ENCODE data around the gene GALNT2.

GALNT2 gene

GRCh38 chr1:230237009-230237370, 170.0 kb downstream of the GALNT2 start:
- TF ChIP-seq ZFP30 (CRISPR knock-in tag; IDR thresholded peaks at IDR 0.05) (no peak), CSDC2 (CRISPR knock-in tag; IDR thresholded peaks at IDR 0.05) (no peak), SNAI2 (CRISPR knock-in tag; IDR thresholded peaks at IDR 0.05) (no peak), ZNF8 (CRISPR knock-in tag; IDR thresholded peaks at IDR 0.05) (no peak), CSRNP3 (CRISPR knock-in tag; IDR thresholded peaks at IDR 0.05) (no peak), GLIS3 (CRISPR knock-in tag; IDR thresholded peaks at IDR 0.05) (no peak), RARB (CRISPR knock-in tag; IDR thresholded peaks at IDR 0.05) (no peak), OSR1 (CRISPR knock-in tag; IDR thresholded peaks at IDR 0.05) (no peak), PATZ1 (CRISPR knock-in tag; IDR thresholded peaks at IDR 0.05; ENCODE audit: borderline replicate concordance) (no peak), ZFP3 (CRISPR knock-in tag; IDR thresholded peaks at IDR 0.05) (no peak), PPARA (CRISPR knock-in tag; IDR thresholded peaks at IDR 0.05; ENCODE audit: borderline replicate concordance) (no peak), BACH2 (CRISPR knock-in tag; IDR thresholded peaks at IDR 0.05; ENCODE audit: borderline replicate concordance) (no peak), TOX (CRISPR knock-in tag; IDR thresholded peaks at IDR 0.05; ENCODE audit: borderline replicate concordance) (no peak), ESRRG (CRISPR knock-in tag; IDR thresholded peaks at IDR 0.05) (no peak), ARNTL (CRISPR knock-in tag; IDR thresholded peaks at IDR 0.05; ENCODE audit: borderline replicate concordance, low read depth) (no peak)
- TF ChIP-seq, protein P1, sequence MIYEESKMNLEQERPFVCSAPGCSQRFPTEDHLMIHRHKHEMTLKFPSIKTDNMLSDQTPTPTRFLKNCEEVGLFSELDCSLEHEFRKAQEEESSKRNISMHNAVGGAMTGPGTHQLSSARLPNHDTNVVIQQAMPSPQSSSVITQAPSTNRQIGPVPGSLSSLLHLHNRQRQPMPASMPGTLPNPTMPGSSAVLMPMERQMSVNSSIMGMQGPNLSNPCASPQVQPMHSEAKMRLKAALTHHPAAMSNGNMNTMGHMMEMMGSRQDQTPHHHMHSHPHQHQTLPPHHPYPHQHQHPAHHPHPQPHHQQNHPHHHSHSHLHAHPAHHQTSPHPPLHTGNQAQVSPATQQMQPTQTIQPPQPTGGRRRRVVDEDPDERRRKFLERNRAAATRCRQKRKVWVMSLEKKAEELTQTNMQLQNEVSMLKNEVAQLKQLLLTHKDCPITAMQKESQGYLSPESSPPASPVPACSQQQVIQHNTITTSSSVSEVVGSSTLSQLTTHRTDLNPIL (CRISPR knock-in tag; IDR thresholded peaks at IDR 0.05; ENCODE audit: low read depth) = no peak
- TF ChIP-seq, protein P2, sequence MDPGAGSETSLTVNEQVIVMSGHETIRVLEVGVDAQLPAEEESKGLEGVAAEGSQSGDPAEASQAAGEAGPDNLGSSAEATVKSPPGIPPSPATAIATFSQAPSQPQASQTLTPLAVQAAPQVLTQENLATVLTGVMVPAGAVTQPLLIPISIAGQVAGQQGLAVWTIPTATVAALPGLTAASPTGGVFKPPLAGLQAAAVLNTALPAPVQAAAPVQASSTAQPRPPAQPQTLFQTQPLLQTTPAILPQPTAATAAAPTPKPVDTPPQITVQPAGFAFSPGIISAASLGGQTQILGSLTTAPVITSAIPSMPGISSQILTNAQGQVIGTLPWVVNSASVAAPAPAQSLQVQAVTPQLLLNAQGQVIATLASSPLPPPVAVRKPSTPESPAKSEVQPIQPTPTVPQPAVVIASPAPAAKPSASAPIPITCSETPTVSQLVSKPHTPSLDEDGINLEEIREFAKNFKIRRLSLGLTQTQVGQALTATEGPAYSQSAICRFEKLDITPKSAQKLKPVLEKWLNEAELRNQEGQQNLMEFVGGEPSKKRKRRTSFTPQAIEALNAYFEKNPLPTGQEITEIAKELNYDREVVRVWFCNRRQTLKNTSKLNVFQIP (CRISPR knock-in tag; IDR thresholded peaks at IDR 0.05; ENCODE audit: borderline replicate concordance, low read depth) = no peak
- no peak for ATAC-seq

GRCh38 chr1:230237805-230238204, 170.8 kb downstream of the GALNT2 start:
- ATAC-seq = no peak
- TF ChIP-seq, protein P2 (CRISPR knock-in tag; IDR thresholded peaks at IDR 0.05; ENCODE audit: borderline replicate concordance, low read depth) = no peak
- TF ChIP-seq TCF4 (CRISPR knock-in tag; IDR thresholded peaks at IDR 0.05; ENCODE audit: borderline replicate concordance) (no peak), BACH2 (CRISPR knock-in tag; IDR thresholded peaks at IDR 0.05; ENCODE audit: borderline replicate concordance) (no peak), ARNTL (CRISPR knock-in tag; IDR thresholded peaks at IDR 0.05; ENCODE audit: borderline replicate concordance, low read depth) (no peak), RARB (CRISPR knock-in tag; IDR thresholded peaks at IDR 0.05) (no peak), PATZ1 (CRISPR knock-in tag; IDR thresholded peaks at IDR 0.05; ENCODE audit: borderline replicate concordance) (no peak), SNAI2 (CRISPR knock-in tag; IDR thresholded peaks at IDR 0.05) (no peak), ZFP3 (CRISPR knock-in tag; IDR thresholded peaks at IDR 0.05) (no peak), ESRRG (CRISPR knock-in tag; IDR thresholded peaks at IDR 0.05) (no peak), PPARA (CRISPR knock-in tag; IDR thresholded peaks at IDR 0.05; ENCODE audit: borderline replicate concordance) (no peak), TSHZ2 (CRISPR knock-in tag; IDR thresholded peaks at IDR 0.05) (no peak), ZC3H10 (CRISPR knock-in tag; IDR thresholded peaks at IDR 0.05) (no peak)
- TF ChIP-seq, protein P1 (CRISPR knock-in tag; IDR thresholded peaks at IDR 0.05; ENCODE audit: low read depth) = no peak
